MG63 (cell line): Measurements from ENCODE around the gene KBTBD8. TPM values are rescaled to one million over a fixed set of nuclear protein-coding genes. Genes with fewer than 3 reads are reported as not detected.

ENCODE experiments used
- DNase-seq: peaks from one replicate; pipeline ENCODE4 v3.0.0-alpha.2; 2020
- H3K27me3 ChIP-seq: fragments of 250-450 bp; sonication (Bioruptor Pico); 2 replicates; pipeline ENCODE4 v1.5.1; 2020; ENCODE audit warnings: mild to moderate bottlenecking, moderate library complexity
- H3K36me3 ChIP-seq: fragments of 250-450 bp; sonication (Bioruptor Pico); 2 replicates; pipeline ENCODE4 v1.5.1; 2020; ENCODE audit warnings: mild to moderate bottlenecking, moderate library complexity
- H3K4me3 ChIP-seq: fragments of 250-450 bp; sonication (Bioruptor Pico); 2 replicates; pipeline ENCODE4 v1.5.1; 2020; ENCODE audit warnings: mild to moderate bottlenecking, moderate library complexity
- H3K9me3 ChIP-seq: fragments of 250-450 bp; sonication (Bioruptor Pico); 2 replicates; pipeline ENCODE4 v1.5.1; 2020; ENCODE audit warnings: mild to moderate bottlenecking, moderate library complexity
- total RNA-seq: library from RNA; depleted of rRNA; stranded (reverse); fragments of >200 nt; shearing (Covaris generic); gene quantifications from 2 replicates; pipeline ENCODE4 v1.2.3, GENCODE V29; 2014; ENCODE audit warnings: low replicate concordance

The KBTBD8 gene
- total RNA-seq, 1 experiment from 2014 or later: 0.53 TPM

DNA sequence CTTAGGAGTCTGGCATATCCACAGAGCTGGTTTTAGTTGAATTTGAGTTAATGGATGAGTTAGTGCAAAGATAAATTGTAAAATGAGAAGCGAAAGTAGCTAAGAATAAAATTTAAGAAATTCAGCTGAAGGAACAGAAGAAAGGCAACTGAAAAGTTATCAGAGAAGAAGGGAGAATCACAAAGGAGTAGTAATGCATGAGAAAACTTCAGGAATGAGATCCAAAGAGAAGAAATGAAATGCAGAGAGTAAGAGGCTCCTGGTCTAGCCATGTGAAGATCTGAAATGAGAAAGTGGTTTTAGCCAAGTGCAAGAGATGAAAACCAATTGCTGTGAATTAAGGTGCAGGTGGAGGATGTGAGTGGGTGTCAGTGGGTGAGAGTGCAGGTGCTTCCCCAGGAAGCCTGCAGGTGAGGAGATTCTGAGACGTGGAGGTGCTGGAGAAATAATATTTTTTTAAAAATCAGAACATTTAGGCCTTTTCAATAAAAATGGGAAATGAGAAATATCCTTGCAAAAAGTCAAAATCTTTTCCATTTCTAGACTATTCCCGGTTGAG, 18.5 kb downstream of the KBTBD8 start:
- DNase-seq: no peak
- Histone ChIP-seq H3K36me3 (no peaks in the 10 kb centered on the region), H3K9me3 (no peaks in the 10 kb centered on the region), H3K27me3 (no peaks in the 10 kb centered on the region), H3K4me3 (no peak overlapping the region)

DNA sequence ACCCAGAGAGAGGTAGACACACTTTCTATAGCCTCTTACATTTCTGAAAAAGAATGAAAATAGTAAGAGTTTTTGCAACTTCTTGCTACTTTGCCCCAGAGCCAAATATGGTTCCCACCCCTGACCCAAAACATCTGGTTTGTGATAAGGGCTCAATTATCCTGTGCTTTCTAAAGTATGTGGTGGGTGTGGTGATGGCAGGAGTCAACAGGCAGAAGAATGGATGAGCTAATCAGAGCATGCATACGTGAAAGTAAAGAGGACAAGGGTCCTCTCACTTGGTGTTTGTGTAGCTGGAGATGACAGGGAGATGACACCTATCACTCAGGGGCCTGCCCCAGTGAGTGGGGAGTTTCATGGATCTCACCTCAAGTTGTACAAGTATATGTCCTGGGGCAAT, 19.1 kb downstream of the KBTBD8 start:
- Histone ChIP-seq H3K9me3 (no peaks in the 10 kb centered on the region), H3K4me3 (no peak overlapping the region), H3K27me3 (no peaks in the 10 kb centered on the region), H3K36me3 (no peaks in the 10 kb centered on the region)
- no peak for DNase-seq

DNA sequence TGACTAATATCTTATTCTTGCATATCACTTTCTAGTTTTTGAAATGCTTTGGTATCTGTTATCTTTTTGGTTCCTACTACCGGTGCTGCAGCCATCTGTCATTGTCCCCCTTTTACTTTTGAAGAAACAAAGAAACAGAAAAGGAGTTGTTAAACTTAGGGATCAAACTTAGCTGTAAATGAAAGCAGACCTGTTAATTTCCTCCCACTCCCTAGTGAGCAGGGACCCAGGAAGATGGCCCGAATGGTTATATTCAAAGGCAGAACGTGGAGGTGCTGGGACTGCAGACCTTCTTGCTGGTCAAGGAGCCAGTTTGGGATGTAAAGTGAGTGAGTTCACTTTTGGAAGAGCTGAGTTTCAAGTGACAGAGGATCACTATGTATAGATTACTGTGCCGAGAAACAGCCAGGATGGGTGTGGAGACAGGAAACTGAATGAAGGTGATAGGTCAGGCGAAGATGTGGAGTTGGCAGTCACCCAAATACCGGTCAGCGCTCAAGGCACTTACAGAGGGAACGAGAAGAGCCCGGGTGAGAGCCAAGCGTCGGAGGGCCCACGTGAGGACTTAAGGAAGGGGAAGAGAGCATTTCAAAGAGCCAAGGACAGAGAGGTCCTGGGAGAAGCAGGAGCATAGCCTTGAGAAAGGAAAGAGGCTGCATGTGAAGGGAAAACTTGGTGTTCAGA, 20.1 kb downstream of the KBTBD8 start:
- no peaks in the 10 kb centered on the region for H3K27me3 ChIP-seq
- no peaks in the 10 kb centered on the region for H3K9me3 ChIP-seq
- no peak overlapping the region for H3K4me3 ChIP-seq
- H3K36me3 ChIP-seq: no peaks in the 10 kb centered on the region
- peak; percentile 4 for DNase-seq

DNA sequence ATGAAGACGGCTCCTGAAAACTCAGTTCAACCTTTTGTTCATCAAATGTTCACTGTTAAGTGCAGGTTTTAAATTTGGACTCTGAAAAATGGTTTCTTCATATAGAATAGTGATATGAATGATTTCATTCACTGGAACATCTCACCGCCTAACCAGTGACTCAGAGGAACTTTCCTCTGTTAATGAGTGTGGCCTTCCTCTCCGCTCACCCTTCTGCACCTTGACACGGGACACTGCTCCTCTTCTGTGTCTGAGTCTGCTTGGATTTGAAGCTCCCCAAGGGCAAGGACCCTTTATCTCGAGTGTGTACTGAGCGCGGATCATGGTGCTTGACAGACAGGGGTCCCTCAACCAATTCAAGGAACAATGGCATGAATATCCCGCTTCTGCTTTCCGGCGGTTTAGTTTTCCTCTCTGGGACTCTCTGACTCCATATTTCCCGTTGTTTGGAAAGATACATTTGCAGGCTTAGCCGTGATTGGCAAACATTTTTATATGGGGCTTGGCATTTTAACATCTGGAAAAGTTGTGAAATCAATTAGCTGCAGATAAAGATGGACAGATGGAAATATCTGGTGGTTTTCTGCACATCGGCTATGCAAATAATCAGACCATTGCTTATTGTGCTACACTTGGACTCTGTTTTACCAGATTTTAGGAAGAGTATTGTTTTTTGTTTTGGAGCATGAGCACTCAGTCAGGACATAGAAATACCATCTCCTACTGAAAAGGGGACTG, 20.9 kb downstream of the KBTBD8 start:
- H3K4me3 ChIP-seq: no peak overlapping the region
- no peak for DNase-seq

DNA sequence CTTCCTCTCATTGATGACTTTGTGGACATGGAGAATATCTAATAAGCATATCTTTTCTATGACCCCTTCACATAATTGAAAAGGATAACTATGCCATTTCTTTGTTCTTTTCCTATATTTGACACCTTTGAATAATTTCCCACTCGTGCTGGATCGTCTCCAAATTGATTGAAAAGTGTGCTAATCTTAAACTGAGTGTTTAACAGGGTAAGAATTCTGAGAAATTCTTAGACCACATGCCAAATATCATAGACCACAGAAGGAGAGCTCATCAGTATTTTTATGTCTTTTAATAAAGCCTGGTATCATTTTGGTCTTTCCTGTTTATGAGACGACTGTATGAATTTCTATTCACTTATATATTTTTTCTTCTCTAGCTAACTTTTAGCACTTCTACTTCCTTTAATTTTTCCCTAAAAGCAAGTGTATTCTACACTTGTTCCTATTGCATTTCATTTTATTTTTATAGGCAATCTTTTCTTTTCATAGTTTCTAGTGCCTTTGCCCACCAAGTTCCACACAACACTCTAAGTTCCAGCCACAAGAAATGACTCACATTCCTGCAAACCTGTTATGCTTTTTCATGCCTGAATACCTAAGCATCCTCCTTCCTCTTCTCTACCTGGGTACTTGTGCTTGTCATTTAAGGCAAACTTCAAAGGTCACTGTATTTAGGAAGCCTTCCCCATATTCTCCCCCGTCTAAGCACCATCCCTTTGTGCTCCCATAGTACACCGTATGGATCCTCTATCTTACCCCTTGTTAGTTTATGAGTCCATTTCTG, 30.1 kb downstream of the KBTBD8 start:
- Histone ChIP-seq H3K4me3 (no peak overlapping the region), H3K27me3 (no peaks in the 10 kb centered on the region), H3K36me3 (no peaks in the 10 kb centered on the region), H3K9me3 (no peaks in the 10 kb centered on the region)
- DNase-seq: no peak

More for the DNA sequence above, 20.9 kb downstream of the KBTBD8 start:
- Histone ChIP-seq H3K9me3 (no peaks in the 10 kb centered on the region), H3K27me3 (no peaks in the 10 kb centered on the region), H3K36me3 (no peaks in the 10 kb centered on the region)

DNA sequence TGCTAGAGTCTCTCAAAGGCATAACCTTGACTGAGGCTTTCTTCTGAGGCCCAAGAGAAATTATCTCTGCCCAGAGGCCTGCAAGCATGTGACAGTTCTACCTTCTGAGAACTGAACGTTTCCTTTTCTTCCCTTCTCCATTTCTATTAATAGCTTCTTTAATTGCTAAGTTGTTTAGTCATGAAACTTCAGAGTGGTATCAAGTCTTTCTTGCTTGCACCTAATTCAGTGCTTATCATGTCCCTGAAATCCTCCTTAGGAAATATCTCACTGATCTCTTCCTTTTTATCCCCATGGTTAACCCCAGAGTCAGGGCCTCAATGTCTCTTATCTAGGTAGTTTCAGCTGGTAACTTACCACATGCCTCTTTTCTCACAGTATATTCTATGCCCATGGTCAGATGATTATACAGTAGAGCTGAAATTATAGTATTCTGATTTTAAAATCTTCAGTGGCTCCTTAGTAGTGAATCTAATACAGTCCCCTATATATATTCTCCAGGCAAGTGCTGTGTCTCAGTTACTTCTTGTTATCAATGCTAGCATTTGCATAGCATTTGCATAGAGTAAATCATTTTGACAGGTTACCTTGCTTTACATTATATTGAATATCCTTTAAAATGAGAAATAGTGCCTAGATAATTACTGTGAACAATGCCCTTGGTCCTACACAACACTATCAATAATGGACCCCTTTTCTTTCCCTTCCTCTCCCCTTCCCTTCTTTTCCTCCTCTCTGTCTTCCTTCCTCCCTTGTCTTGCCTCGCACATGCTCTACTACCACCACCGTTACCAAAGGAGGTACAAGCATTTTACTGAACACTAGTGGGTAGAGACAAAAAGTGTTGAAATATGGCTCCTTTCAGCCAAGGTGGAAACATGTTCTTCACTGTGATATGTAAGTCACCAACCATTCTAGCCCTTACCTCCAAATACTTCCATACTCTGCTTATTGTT, 33.0 kb downstream of the KBTBD8 start:
- Histone ChIP-seq H3K9me3 (no peaks in the 10 kb centered on the region), H3K4me3 (no peak overlapping the region), H3K36me3 (no peaks in the 10 kb centered on the region), H3K27me3 (no peaks in the 10 kb centered on the region)
- DNase-seq: no peak

DNA sequence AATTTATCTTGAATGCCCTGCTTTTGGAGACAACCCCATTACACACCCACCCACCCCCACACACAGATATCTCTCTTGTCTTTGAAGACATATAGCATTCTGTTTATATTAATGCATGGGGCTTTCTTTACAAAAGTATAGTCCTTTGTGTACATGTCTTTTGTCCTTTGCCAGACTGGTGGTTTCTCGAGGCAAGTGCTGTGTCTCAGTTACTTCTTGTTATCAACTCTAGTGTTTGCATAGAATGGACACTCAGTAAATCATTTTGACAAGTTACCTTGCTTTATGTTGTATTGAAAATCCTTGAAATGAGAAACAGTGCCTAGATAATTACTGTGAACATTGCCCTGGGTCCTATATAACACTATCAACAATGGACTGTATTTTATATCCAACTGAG, 33.9 kb downstream of the KBTBD8 start:
- no peaks in the 10 kb centered on the region for H3K36me3 ChIP-seq
- DNase-seq: no peak
- no peaks in the 10 kb centered on the region for H3K9me3 ChIP-seq
- no peak overlapping the region for H3K4me3 ChIP-seq
- no peaks in the 10 kb centered on the region for H3K27me3 ChIP-seq

DNA sequence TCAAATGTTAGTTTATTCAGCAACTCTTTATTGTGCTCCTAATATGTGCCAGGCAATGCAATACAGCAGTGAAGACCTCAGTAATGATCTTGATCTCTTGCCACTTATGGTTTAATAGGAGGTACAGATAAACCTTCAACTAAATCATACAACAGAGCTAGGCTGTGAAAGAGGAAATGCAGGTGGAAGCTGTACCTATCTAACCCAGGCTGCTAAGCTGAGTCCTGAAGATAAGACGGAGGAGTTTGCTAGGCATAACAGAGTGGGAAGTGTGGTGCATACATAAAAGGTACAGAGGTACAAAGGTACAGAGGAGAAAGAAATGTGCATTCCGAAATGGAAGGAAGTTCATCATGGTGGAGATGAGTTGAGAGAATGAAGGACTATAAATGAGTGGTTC, 35.0 kb downstream of the KBTBD8 start:
- H3K27me3 ChIP-seq: no peaks in the 10 kb centered on the region
- no peaks in the 10 kb centered on the region for H3K36me3 ChIP-seq
- no peak for DNase-seq
- no peaks in the 10 kb centered on the region for H3K9me3 ChIP-seq
- no peak overlapping the region for H3K4me3 ChIP-seq

DNA sequence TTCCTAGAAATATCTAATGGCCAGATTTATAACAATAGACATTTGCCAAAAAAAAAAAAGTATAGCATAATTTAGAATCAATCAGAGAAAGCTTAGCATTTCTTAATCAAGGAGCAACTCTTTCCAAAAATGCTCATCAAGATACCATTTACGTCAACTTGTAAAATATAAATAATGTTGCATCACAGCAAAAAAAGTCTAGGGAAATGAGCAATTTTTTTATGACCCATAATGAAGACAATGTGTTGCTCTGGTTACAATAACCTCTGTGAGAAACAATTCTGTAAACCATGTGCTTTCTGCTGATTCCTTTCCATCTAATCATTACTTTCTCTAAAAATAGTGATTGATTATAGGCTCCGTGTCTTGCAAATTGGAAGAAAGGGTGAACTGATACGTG, 36.3 kb downstream of the KBTBD8 start:
- Histone ChIP-seq H3K9me3 (no peaks in the 10 kb centered on the region), H3K27me3 (no peaks in the 10 kb centered on the region), H3K4me3 (no peak overlapping the region), H3K36me3 (no peaks in the 10 kb centered on the region)
- DNase-seq: no peak

DNA sequence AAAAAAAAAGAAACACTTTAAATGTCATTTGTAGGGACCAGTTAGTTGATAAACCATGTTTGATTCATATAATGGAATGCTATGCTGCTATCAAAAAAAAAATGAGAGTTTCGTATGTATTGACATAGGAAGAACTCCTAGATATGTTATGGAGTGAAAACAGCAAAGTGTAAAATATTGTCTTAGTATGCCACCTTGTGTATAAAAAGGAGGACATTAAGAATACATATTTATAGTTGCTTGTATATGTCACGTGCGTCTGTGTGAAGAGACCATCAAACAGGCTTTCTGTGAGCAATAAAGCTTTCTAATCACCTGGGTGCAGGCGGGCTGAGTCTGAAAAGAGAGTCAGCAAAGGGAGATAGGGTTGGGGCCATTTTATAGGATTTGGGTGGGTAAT, 39.5 kb downstream of the KBTBD8 start:
- Histone ChIP-seq H3K9me3 (no peaks in the 10 kb centered on the region), H3K4me3 (no peak overlapping the region), H3K36me3 (no peaks in the 10 kb centered on the region), H3K27me3 (no peaks in the 10 kb centered on the region)
- no peak for DNase-seq

DNA sequence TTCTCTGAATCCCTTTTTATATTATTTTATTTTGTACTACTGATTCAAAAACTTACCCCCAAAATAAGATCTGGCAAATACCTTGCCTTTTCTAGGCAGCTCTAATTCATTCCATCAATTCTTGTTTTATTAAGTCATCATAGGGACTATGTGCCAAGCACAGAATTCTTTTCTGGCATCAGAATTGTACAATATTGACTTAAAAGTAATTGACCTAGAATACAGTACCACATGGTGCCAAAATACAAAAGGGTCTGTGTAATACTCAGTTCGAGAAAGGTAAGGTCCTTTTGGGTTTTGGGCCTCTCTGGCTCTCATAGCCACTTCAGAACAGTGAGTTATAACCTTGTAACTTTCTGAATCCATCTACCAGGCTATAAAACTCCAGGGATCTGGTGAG, 46.2 kb downstream of the KBTBD8 start:
- H3K27me3 ChIP-seq: peaks cover 3% of the 10 kb centered on the region; the same call in 1 of the 2 replicates
- H3K9me3 ChIP-seq: no peaks in the 10 kb centered on the region
- DNase-seq: no peak
- H3K4me3 ChIP-seq: no peak overlapping the region
- H3K36me3 ChIP-seq: no peaks in the 10 kb centered on the region

DNA sequence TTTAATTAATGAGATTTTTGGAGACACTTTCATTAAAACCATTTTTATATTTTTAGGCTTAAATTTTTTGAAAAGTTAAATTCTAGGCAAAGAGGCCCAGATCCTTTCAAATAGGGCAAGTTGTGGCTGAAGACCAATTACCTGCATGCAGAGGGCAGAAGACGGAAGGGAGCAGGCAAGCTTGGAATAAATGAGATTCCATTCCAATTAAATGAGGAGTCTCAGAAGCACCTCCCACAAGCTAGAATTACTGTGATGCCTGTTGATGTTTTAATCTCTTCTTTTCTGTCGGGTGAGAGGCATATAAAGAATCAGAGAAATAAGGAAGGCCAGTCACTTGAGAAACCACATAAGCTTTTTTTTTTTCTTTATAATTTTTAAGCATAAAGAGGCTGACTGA, 46.8 kb downstream of the KBTBD8 start:
- DNase-seq: no peak
- H3K9me3 ChIP-seq: no peaks in the 10 kb centered on the region
- H3K27me3 ChIP-seq: peaks cover 3% of the 10 kb centered on the region; the same call in 1 of the 2 replicates
- no peaks in the 10 kb centered on the region for H3K36me3 ChIP-seq
- H3K4me3 ChIP-seq: no peak overlapping the region

DNA sequence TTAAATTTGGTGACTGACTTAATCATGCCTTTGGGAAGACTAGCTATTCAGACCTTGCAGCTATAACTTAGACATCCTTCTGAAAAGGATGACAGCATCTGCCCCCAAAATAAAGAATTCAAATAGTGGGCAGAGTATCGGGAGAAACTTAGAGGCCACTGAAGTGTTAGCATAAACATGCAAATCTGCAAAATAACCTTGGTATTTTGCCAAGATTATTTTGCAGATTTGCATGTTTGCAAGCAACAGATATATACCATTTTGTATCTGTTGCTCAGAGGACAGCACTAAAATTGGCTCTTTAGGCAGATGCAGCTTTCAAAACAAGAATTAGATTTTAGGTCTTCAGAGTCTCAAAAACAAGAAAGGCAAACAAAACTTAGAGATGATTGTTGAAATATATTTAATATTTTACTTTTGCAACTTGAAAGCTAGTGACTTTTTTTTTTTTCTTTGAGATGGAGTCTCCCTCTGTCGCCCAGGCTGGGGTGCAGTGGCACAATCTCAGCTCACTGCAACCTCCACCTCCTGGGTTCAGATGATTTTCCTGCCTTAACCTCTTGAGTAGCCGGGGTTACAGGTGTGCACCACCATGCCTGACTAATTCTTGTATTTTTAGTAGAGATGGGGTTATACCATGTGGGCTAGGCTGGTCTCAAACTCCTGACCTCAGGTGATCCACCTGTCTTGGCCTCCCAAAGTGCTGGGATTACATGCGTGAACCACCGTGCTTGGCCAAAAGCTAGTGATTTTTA, 47.8 kb downstream of the KBTBD8 start:
- no peak for DNase-seq
- Histone ChIP-seq H3K27me3 (peaks cover 3% of the 10 kb centered on the region; the same call in 1 of the 2 replicates), H3K36me3 (no peaks in the 10 kb centered on the region), H3K4me3 (no peak overlapping the region), H3K9me3 (no peaks in the 10 kb centered on the region)

DNA sequence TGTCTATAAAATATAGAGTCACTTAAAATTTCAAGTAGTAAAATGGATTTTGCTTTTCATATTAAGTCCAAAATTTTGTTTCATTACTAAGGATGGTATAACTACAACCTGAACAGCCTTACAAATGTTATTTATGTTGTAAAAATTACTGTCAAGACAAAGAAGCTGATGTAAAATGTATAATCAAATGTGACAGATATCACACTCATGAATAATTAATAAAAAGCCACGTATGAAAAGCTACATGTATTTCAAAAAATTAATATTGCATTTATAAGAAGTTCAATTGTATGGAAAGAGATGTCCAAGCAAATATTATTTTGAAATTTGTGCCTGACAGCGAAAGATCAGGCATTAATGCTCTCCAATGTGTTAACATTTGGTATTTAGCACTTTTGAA, 48.9 kb downstream of the KBTBD8 start:
- Histone ChIP-seq H3K27me3 (peaks cover 3% of the 10 kb centered on the region; the same call in 1 of the 2 replicates), H3K36me3 (no peaks in the 10 kb centered on the region), H3K9me3 (no peaks in the 10 kb centered on the region), H3K4me3 (no peak overlapping the region)
- DNase-seq: no peak

DNA sequence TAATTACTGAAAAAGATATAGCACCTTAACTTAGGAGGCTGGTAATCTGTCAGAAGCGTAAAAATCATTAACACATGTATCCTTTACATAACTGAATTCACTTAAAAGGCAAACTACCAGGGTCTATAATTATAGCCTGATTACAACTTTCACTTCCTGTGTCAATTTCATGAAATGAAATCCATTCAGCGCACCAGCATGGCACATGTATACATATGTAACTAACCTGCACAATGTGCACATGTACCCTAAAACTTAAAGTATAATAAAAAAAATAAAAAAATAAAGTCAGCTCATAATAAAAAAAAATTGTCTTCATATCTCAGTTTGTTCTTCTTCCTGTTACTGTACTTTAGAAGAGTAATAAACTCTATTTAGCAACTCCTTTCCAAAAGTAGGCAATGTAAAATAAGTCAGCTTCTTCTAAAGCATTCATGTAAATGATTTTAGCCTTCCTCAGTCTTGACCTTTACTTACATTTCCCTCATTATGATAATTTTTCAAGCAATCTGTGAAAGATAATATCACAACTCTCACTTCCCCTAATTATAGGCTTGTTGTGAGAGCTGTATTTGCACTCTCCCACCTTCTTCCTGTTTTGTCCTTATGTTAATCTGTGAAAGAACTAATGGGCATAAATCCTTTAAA, 50.1 kb downstream of the KBTBD8 start:
- H3K36me3 ChIP-seq: no peaks in the 10 kb centered on the region
- no peak overlapping the region for H3K4me3 ChIP-seq
- peaks cover 3% of the 10 kb centered on the region; the same call in 1 of the 2 replicates for H3K27me3 ChIP-seq
- no peaks in the 10 kb centered on the region for H3K9me3 ChIP-seq
- no peak for DNase-seq
